SU-DHL-6 (cell line): ENCODE results near the gene TBRG4.

Source experiments
- H2AFZ ChIP-seq: fragments of 200-600 bp; sonication (generic); 2 replicates; pipeline ENCODE4 v1.6.1; 2014; ENCODE audit warnings: low read depth, mild to moderate bottlenecking, moderate library complexity, mixed read lengths, antibody characterized with exemption, low read length; ENCODE audit not compliant: severe bottlenecking
- H3F3A ChIP-seq: fragments of 200-600 bp; shearing (Covaris generic); 2 replicates; pipeline ENCODE4 v1.6.0; 2016; ENCODE audit warnings: antibody characterized with exemption, mild to moderate bottlenecking; ENCODE audit not compliant: insufficient read depth
- H3K27ac ChIP-seq: fragments of 200-600 bp; sonication (generic); 2 replicates; pipeline ENCODE4 v1.5.1; 2016; ENCODE audit warnings: low read depth, mild to moderate bottlenecking, low read length, moderate library complexity, mixed read lengths
- H3K27me3 ChIP-seq: fragments of 200-600 bp; sonication (generic), shearing (Covaris generic); 2 replicates; pipeline ENCODE4 v1.6.0; 2014; ENCODE audit warnings: mild to moderate bottlenecking, low read length
- H3K36me3 ChIP-seq: fragments of 200-600 bp; sonication (generic); 2 replicates; pipeline ENCODE4 v1.6.1; 2014; ENCODE audit warnings: mild to moderate bottlenecking, low read length, mixed read lengths
- H3K4me2 ChIP-seq: fragments of 300-600, 200-600 bp; shearing (Covaris generic), sonication (generic); 2 replicates; pipeline ENCODE4 v1.6.0; 2014; ENCODE audit warnings: low read length, low read depth, mild to moderate bottlenecking; ENCODE audit not compliant: poor library complexity, severe bottlenecking
- H3K4me3 ChIP-seq: fragments of 200-600 bp; sonication (generic); 2 replicates; pipeline ENCODE4 v1.5.1; 2014; ENCODE audit warnings: antibody characterized with exemption, low read length, mild to moderate bottlenecking, mixed read lengths; ENCODE audit not compliant: insufficient read depth, poor library complexity, severe bottlenecking
- H3K79me2 ChIP-seq: fragments of 200-600 bp; sonication (generic); 2 replicates; pipeline ENCODE4 v1.6.1; 2014; ENCODE audit warnings: mild to moderate bottlenecking, low read length, moderate library complexity; ENCODE audit not compliant: insufficient read depth
- H3K9ac ChIP-seq: fragments of 200-600 bp; sonication (generic); 2 replicates; pipeline ENCODE4 v1.7.0; 2014; ENCODE audit warnings: mild to moderate bottlenecking, low read length
- H3K9me2 ChIP-seq: fragments of 200-600 bp; sonication (generic); replicated peaks from 2 replicates; pipeline ENCODE4 v1.6.1; 2014; ENCODE audit warnings: low read length; ENCODE audit not compliant: insufficient read depth
- H3K9me3 ChIP-seq: fragments of 200-600 bp; sonication (generic); 2 replicates; pipeline ENCODE4 v1.6.1; 2014; ENCODE audit warnings: low read length, mixed read lengths; ENCODE audit not compliant: insufficient read depth
- H4K20me1 ChIP-seq: fragments of 200-600 bp; sonication (generic); 2 replicates; pipeline ENCODE4 v1.6.1; 2014; ENCODE audit warnings: low read depth, mild to moderate bottlenecking, antibody characterized with exemption, low read length, moderate library complexity, mixed read lengths
- CTCF ChIP-seq: fragments of 200-600 bp; sonication (generic); IDR thresholded peaks from one replicate; pipeline ENCODE4 v1.5.1; 2017; ENCODE audit warnings: antibody characterized with exemption, mild to moderate bottlenecking, low read length, moderate library complexity; ENCODE audit not compliant: insufficient read depth, poor library complexity, severe bottlenecking
- EZH2phosphoT487 ChIP-seq: fragments of 200-600 bp; sonication (generic), shearing (Covaris generic); conservative IDR thresholded peaks from 2 replicates; pipeline ENCODE4 v1.6.1; 2018; ENCODE audit warnings: mild to moderate bottlenecking, antibody characterized with exemption, low read length, moderate library complexity, mixed read lengths

TBRG4 gene

GRCh38 chr7:45102785-45103712, 8.4 kb downstream of the TBRG4 start:
- Histone ChIP-seq H3K27me3 (no peaks in the 10 kb centered on the region), H3K4me3 (no peak overlapping the region), H3K9me3 (no peaks in the 10 kb centered on the region), H2AFZ (no peak overlapping the region), H4K20me1 (peaks cover 9% of the 10 kb centered on the region; the same call in 1 of the 2 replicates), H3K4me2 (no peak overlapping the region), H3K9ac (no peak overlapping the region), H3K36me3 (peaks cover 8% of the 10 kb centered on the region; the same call in 1 of the 2 replicates), H3K27ac (no peak overlapping the region), H3K79me2 (peaks cover 14% of the 10 kb centered on the region), H3K9me2 (no peaks in the 10 kb centered on the region), H3F3A (peaks cover 6% of the 10 kb centered on the region; the same call in 1 of the 2 replicates)
- TF ChIP-seq CTCF: no peak
- no peak for TF ChIP-seq EZH2phosphoT487

- peaks cover 17% of the 10 kb centered on the region for H3F3A ChIP-seq
- no peaks in the 10 kb centered on the region for H3K9me2 ChIP-seq
- H3K27me3 ChIP-seq: no peaks in the 10 kb centered on the region
- no peak overlapping the region for H2AFZ ChIP-seq
- peaks cover 1% of the 10 kb centered on the region; the same call in 1 of the 2 replicates for H4K20me1 ChIP-seq
- no peak overlapping the region for H3K4me3 ChIP-seq
- no peaks in the 10 kb centered on the region for H3K9me3 ChIP-seq
- no peaks in the 10 kb centered on the region; the same call in 1 of the 2 replicates for H3K36me3 ChIP-seq
- no peak overlapping the region for H3K27ac ChIP-seq
- peaks cover under 1% of the 10 kb centered on the region; the same call in 1 of the 2 replicates for H3K79me2 ChIP-seq
- TF ChIP-seq EZH2phosphoT487: no peak
- TF ChIP-seq CTCF: no peak
- H3K9ac ChIP-seq: no peak overlapping the region
- no peak overlapping the region for H3K4me2 ChIP-seq
These were observed 9.7 kb downstream of the TBRG4 start for GRCh38 chr7:45101748-45102147.

GRCh38 chr7:45100761-45101480, 10.6 kb downstream of the TBRG4 start:
- Histone ChIP-seq H3K4me3 (no peak overlapping the region), H3K9ac (no peak overlapping the region), H2AFZ (no peak overlapping the region), H3F3A (peaks cover 17% of the 10 kb centered on the region), H3K79me2 (no peaks in the 10 kb centered on the region), H3K36me3 (no peaks in the 10 kb centered on the region; the same call in 1 of the 2 replicates), H3K9me2 (no peaks in the 10 kb centered on the region), H3K9me3 (no peaks in the 10 kb centered on the region), H3K4me2 (no peak overlapping the region), H4K20me1 (no peaks in the 10 kb centered on the region; the same call in 1 of the 2 replicates), H3K27ac (no peak overlapping the region), H3K27me3 (no peaks in the 10 kb centered on the region)
- no peak for TF ChIP-seq EZH2phosphoT487
- TF ChIP-seq CTCF: no peak
